Hepatocyte (in vitro differentiated cells): ENCODE data around the gene TMEM242. TPM values are rescaled to one million over a fixed set of nuclear protein-coding genes. Genes with fewer than 3 reads are reported as not detected.

Source experiments
- DNase-seq: peaks from one replicate; pipeline ENCODE4 v3.0.0-alpha.2; 2016; ENCODE audit warnings: low spot score
- H2AFZ ChIP-seq: fragments of 200-600 bp; sonication (generic); 2 replicates; pipeline ENCODE4 v1.6.0; 2016; ENCODE audit warnings: antibody characterized with exemption, mild to moderate bottlenecking
- H3K27ac ChIP-seq: fragments of 200-600 bp; sonication (generic); 2 replicates; pipeline ENCODE4 v1.5.1; 2016; ENCODE audit warnings: mild to moderate bottlenecking
- H3K27me3 ChIP-seq: fragments of 200-600 bp; sonication (generic); 2 replicates; pipeline ENCODE4 v1.6.1; 2016
- H3K36me3 ChIP-seq: fragments of 200-600 bp; sonication (generic); replicated peaks from 2 replicates; pipeline ENCODE4 v1.5.1; 2016; ENCODE audit warnings: low read depth; ENCODE audit not compliant: insufficient read depth
- H3K4me1 ChIP-seq: fragments of 200-600 bp; sonication (generic); 2 replicates; pipeline ENCODE4 v1.5.1; 2016; ENCODE audit warnings: mild to moderate bottlenecking, moderate library complexity; ENCODE audit not compliant: insufficient read depth
- H3K4me2 ChIP-seq: fragments of 200-600 bp; sonication (generic); 2 replicates; pipeline ENCODE4 v1.6.0; 2016
- H3K4me3 ChIP-seq: fragments of 200-600 bp; sonication (generic); 2 replicates; pipeline ENCODE4 v1.5.1; 2016; ENCODE audit warnings: mild to moderate bottlenecking
- H3K79me2 ChIP-seq: fragments of 200-600 bp; sonication (generic); 2 replicates; pipeline ENCODE4 v1.6.0; 2017; ENCODE audit warnings: mild to moderate bottlenecking
- H3K9me2 ChIP-seq: fragments of 200-600 bp; sonication (generic); replicated peaks from 2 replicates; pipeline ENCODE4 v1.6.0; 2017; ENCODE audit warnings: mild to moderate bottlenecking; ENCODE audit not compliant: insufficient read depth
- H3K9me3 ChIP-seq: fragments of 200-600 bp; sonication (generic); 2 replicates; pipeline ENCODE4 v1.5.1; 2016; ENCODE audit warnings: low read depth, mild to moderate bottlenecking
- H4K20me1 ChIP-seq: fragments of 200-600 bp; sonication (generic); 2 replicates; pipeline ENCODE4 v1.6.0; 2016; ENCODE audit warnings: mild to moderate bottlenecking; ENCODE audit not compliant: insufficient read depth, poor library complexity, severe bottlenecking
- EZH2 ChIP-seq: fragments of 200-600 bp; sonication (generic); IDR thresholded peaks from 2 replicates; pipeline ENCODE4 v1.6.1; 2016; ENCODE audit warnings: antibody characterized with exemption, mild to moderate bottlenecking, borderline replicate concordance
- EZH2phosphoT487 ChIP-seq: fragments of 200-600 bp; sonication (generic); IDR thresholded peaks from one replicate; pipeline ENCODE4 v1.6.1; 2018; ENCODE audit warnings: antibody characterized with exemption, mild to moderate bottlenecking, low read depth, moderate library complexity; ENCODE audit not compliant: unreplicated experiment, severe bottlenecking
- WGBS: methylation state at CpG from one replicate; pipeline ENCODE4 v1.1.6; 2016; ENCODE audit warnings: low lambda C conversion rate; ENCODE audit errors: missing lambda C conversion rate; 5-methylcytosine and 5-hydroxymethylcytosine counted together
- polyA plus RNA-seq: library from polyadenylated mRNA; unstranded; fragments of >200 nt; fragmentation: Nextera tagmentation; extraction: Ambion mirVana; gene quantifications from 2 replicates; pipeline ENCODE4 v1.2.1, GENCODE V29; 2016
- total RNA-seq: library from RNA; depleted of rRNA; stranded (reverse); fragments of >200 nt; gene quantifications from 2 replicates; pipeline ENCODE4 v1.2.3, GENCODE V29; 2014
- TF ChIP-seq, protein P1 (sequence below): fragments of 200-600 bp; sonication (generic); IDR thresholded peaks from 2 replicates; pipeline ENCODE4 v1.5.1; 2016; ENCODE audit warnings: antibody characterized with exemption, mild to moderate bottlenecking; ENCODE audit not compliant: poor library complexity

Gene TMEM242
- total and polyA plus RNA-seq, 2 experiments from 2014 or later, result 9.0 to 13.7 TPM

- Histone ChIP-seq H3K9me2 (no peaks in the 10 kb centered on the region), H3K4me2 (no peak overlapping the region), H3K79me2 (no peaks in the 10 kb centered on the region), H2AFZ (no peak overlapping the region), H3K4me1 (peaks cover 6% of the 10 kb centered on the region), H3K27ac (no peak overlapping the region), H3K27me3 (no peaks in the 10 kb centered on the region), H3K4me3 (no peak overlapping the region), H3K36me3 (no peaks in the 10 kb centered on the region), H3K9me3 (no peaks in the 10 kb centered on the region), H4K20me1 (no peaks in the 10 kb centered on the region)
- TF ChIP-seq, protein P1, sequence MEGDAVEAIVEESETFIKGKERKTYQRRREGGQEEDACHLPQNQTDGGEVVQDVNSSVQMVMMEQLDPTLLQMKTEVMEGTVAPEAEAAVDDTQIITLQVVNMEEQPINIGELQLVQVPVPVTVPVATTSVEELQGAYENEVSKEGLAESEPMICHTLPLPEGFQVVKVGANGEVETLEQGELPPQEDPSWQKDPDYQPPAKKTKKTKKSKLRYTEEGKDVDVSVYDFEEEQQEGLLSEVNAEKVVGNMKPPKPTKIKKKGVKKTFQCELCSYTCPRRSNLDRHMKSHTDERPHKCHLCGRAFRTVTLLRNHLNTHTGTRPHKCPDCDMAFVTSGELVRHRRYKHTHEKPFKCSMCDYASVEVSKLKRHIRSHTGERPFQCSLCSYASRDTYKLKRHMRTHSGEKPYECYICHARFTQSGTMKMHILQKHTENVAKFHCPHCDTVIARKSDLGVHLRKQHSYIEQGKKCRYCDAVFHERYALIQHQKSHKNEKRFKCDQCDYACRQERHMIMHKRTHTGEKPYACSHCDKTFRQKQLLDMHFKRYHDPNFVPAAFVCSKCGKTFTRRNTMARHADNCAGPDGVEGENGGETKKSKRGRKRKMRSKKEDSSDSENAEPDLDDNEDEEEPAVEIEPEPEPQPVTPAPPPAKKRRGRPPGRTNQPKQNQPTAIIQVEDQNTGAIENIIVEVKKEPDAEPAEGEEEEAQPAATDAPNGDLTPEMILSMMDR, result no peak
- no peak for TF ChIP-seq EZH2phosphoT487
- no peak for TF ChIP-seq EZH2
- WGBS, result 98% methylated on average over 7 of the region's 7 CpGs
- DNase-seq, result no peak
Observed at GRCh38 chr6:157267654-157268053, 55.7 kb downstream of the TMEM242 start.

GRCh38 chr6:157267109-157267611, 56.2 kb downstream of the TMEM242 start:
- TF ChIP-seq EZH2phosphoT487 (no peak), EZH2 (no peak)
- TF ChIP-seq, protein P1, result no peak
- H3K4me2 ChIP-seq, result no peak overlapping the region
- no peaks in the 10 kb centered on the region for H3K79me2 ChIP-seq
- 85% methylated on average over 18 of the region's 18 CpGs for WGBS
- no peaks in the 10 kb centered on the region for H4K20me1 ChIP-seq
- H3K4me3 ChIP-seq, result no peak overlapping the region
- no peaks in the 10 kb centered on the region for H3K9me3 ChIP-seq
- no peaks in the 10 kb centered on the region for H3K9me2 ChIP-seq
- H3K4me1 ChIP-seq, result peaks cover 6% of the 10 kb centered on the region
- no peaks in the 10 kb centered on the region for H3K36me3 ChIP-seq
- DNase-seq, result no peak
- H2AFZ ChIP-seq, result no peak overlapping the region
- no peaks in the 10 kb centered on the region for H3K27me3 ChIP-seq
- no peak overlapping the region for H3K27ac ChIP-seq

DNA sequence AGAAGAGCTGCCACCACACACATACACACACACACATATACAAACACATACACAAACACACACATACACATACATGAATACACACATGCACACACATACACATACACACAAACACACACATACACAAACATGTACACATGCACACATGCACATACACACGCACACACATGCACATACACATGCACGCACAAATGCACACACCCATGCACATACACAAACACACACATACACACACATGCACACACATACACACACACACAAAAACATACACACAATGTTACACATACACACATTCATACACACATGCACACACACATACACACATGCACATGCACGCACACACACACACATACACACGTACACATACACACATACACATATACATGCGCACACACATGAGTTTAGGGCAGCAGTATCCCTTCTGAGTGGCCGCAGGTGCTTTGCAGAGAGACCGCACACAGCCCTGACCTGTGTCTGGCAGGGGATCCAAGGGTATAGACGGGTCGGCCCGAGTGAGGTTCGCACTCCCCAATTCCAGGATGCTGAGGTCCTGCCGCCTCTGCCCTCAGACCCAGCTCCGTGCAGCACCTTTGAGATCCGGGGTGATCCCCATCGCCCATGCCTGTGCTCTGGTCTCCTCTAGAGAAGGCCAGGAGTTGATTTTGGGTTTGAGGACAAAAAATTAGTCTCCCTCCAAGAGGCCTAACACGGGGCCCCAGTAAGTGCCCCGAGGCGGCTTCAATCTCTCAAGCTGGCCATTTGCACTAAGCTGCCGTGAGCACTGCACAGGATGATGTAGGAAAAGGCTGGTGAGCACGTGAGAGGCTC, 56.8 kb downstream of the TMEM242 start:
- no peak overlapping the region for H3K27ac ChIP-seq
- H2AFZ ChIP-seq, result no peak overlapping the region

More for the DNA sequence above, 56.8 kb downstream of the TMEM242 start:
- H3K36me3 ChIP-seq, result no peaks in the 10 kb centered on the region
- no peaks in the 10 kb centered on the region for H3K9me3 ChIP-seq
- DNase-seq, result no peak
- WGBS, result 93% methylated on average over 19 of the region's 20 CpGs
- no peak overlapping the region for H3K4me2 ChIP-seq
- TF ChIP-seq EZH2phosphoT487 (no peak), EZH2 (no peak)
- TF ChIP-seq, protein P1, result no peak
- no peaks in the 10 kb centered on the region for H4K20me1 ChIP-seq
- H3K27me3 ChIP-seq, result no peaks in the 10 kb centered on the region
- no peaks in the 10 kb centered on the region for H3K9me2 ChIP-seq
- peaks cover 6% of the 10 kb centered on the region for H3K4me1 ChIP-seq
- no peaks in the 10 kb centered on the region for H3K79me2 ChIP-seq
- no peak overlapping the region for H3K4me3 ChIP-seq
